GDM1 (cell line): Measurements from ENCODE around the gene RAD51D.
"Not testable (repeated sequence)": the region's sequence is repeated elsewhere in the genome, so short reads cannot be mapped to it uniquely, and the experiment has no call there.

Experiments
- DNase-seq: peaks from one replicate; lab custom pipeline; 2025; lab: John Stamatoyannopoulos, UW

Gene RAD51D

GRCh38 chr17:35065880-35066279 lies 53.8 kb downstream of the RAD51D start:
- no peak for DNase-seq

- no peak for DNase-seq
These were observed 55.0 kb downstream of the RAD51D start for GRCh38 chr17:35064516-35065215.

GRCh38 chr17:35063514-35064223 lies 56.0 kb downstream of the RAD51D start, which contains the start of gene RFFL:
Gene RFFL, minus strand, starts transcription at chr17:35063707. Its CDS starts 37,154 bp downstream, at chr17:35026553.
- peak; percentile 81 for DNase-seq

GRCh38 chr17:35062308-35062707 lies 57.4 kb downstream of the RAD51D start:
- DNase-seq, result no peak

- DNase-seq, result no peak
These were observed 62.2 kb downstream of the RAD51D start for GRCh38 chr17:35057332-35057915.

GRCh38 chr17:35056013-35056412 lies 63.6 kb downstream of the RAD51D start:
- DNase-seq, result no peak

GRCh38 chr17:35053204-35053603 lies 66.5 kb downstream of the RAD51D start:
- DNase-seq, result no peak

- DNase-seq, result no peak
These were observed 66.9 kb downstream of the RAD51D start for GRCh38 chr17:35052780-35053179.

GRCh38 chr17:35052241-35052610 lies 67.4 kb downstream of the RAD51D start:
- no peak for DNase-seq

GRCh38 chr17:35051579-35052240 lies 68.0 kb downstream of the RAD51D start:
- DNase-seq, result no peak

GRCh38 chr17:35051183-35051578 lies 68.5 kb downstream of the RAD51D start:
- no peak for DNase-seq

GRCh38 chr17:35050170-35050569 lies 69.5 kb downstream of the RAD51D start:
- no peak for DNase-seq

GRCh38 chr17:35048685-35049379 lies 70.8 kb downstream of the RAD51D start:
- no peak for DNase-seq

- DNase-seq, result no peak
These were observed 72.8 kb downstream of the RAD51D start for GRCh38 chr17:35046740-35047283.

- no peak for DNase-seq
These were observed 73.4 kb downstream of the RAD51D start for GRCh38 chr17:35046245-35046644.

GRCh38 chr17:35045458-35045979 lies 74.1 kb downstream of the RAD51D start:
- DNase-seq, result not testable (repeated sequence)

- DNase-seq, result no peak
These were observed 75.5 kb downstream of the RAD51D start for GRCh38 chr17:35044181-35044580.
